HL-60 (cell line): Measurements from ENCODE around the gene ANO7.

Experiments
- DNase-seq, 2 experiments: peaks; one replicate each; pipeline ENCODE4 v3.0.0-alpha.2; 2010 to 2020; ENCODE audit warnings: low read depth in 1 of 2, low spot score in 1 of 2
- H3K27ac ChIP-seq: fragments of 250-450 bp; sonication (Bioruptor Pico); replicated peaks from 2 replicates; pipeline ENCODE4 v1.5.1; 2020; ENCODE audit warnings: mild to moderate bottlenecking, moderate library complexity
- H3K27me3 ChIP-seq: fragments of 250-450 bp; sonication (Bioruptor Pico); 2 replicates; pipeline ENCODE4 v1.5.1; 2021; ENCODE audit warnings: mild to moderate bottlenecking, moderate library complexity; ENCODE audit not compliant: insufficient read depth, poor library complexity, severe bottlenecking
- H3K4me3 ChIP-seq: replicated peaks from 2 replicates; pipeline ENCODE4 v1.5.1; 2011; ENCODE audit warnings: mild to moderate bottlenecking, control low read depth, low read length; ENCODE audit not compliant: insufficient read depth
- CTCF ChIP-seq: IDR thresholded peaks from one replicate; pipeline ENCODE4 v1.5.1; 2011; ENCODE audit warnings: low read length, control low read depth, inconsistent platforms; ENCODE audit not compliant: insufficient read depth
- GABPA ChIP-seq: IDR thresholded peaks from 2 replicates; pipeline ENCODE4 v1.6.1; 2012; ENCODE audit warnings: low read depth
- POLR2AphosphoS5 ChIP-seq: IDR thresholded peaks from 2 replicates; pipeline ENCODE4 v1.6.1; 2012; ENCODE audit warnings: low read depth
- REST ChIP-seq: IDR thresholded peaks from 2 replicates; pipeline ENCODE4 v1.6.1; 2012; ENCODE audit warnings: low read depth; ENCODE audit not compliant: insufficient replicate concordance
- SPI1 ChIP-seq: IDR thresholded peaks from 2 replicates; pipeline ENCODE4 v1.6.1; 2012; ENCODE audit warnings: low read depth, mild to moderate bottlenecking, borderline replicate concordance

The ANO7 gene

DNA sequence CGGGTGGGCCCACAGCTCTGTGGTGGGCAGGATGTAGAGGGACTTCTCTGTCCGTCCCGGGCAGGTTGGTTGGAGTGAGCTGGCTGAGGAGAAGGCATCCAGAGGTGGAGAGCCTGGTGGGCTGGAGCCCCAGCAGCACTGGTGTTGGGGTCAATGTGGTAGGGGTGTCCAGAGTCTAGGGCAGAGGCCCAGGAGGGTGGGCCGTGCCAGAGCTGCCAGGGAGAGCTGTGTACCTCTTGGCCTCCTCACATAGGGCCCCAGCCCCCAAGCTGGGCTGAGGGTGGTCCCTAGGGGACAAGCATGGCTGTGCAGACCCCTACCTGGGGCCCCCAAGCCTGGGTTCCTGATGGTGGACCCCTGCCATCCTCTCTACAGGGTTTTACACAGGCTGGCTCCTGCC, 16.0 kb downstream of the ANO7 start:
- no peak overlapping the region for H3K27ac ChIP-seq
- H3K27me3 ChIP-seq: no peaks in the 10 kb centered on the region
- no peak for TF ChIP-seq CTCF
- TF ChIP-seq SPI1: no peak
- no peak for TF ChIP-seq POLR2AphosphoS5
- TF ChIP-seq GABPA: no peak
- TF ChIP-seq REST: no peak
- no peak for DNase-seq
- no peak overlapping the region for H3K4me3 ChIP-seq

DNA sequence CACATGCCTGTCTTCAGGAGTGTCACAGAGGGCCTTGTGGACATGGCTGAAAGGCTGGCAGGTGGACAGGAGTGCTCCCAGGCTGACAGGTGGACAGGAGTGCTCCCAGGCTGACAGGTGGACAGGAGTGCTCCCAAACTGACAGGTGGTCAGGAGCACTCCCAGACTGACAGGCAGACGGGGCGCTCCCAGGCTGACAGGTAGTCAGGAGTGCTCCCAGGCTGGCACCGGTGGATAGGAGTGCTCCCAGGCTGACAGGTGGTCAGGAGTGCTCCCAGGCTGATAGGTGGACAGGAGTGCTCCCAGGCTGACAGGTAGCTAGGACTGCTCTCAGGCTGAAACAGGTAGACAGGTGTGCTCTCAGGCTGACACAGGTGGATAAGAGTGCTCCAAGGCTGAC, 16.6 kb downstream of the ANO7 start:
- Histone ChIP-seq H3K4me3 (no peak overlapping the region), H3K27me3 (no peaks in the 10 kb centered on the region), H3K27ac (no peak overlapping the region)
- TF ChIP-seq POLR2AphosphoS5 (no peak), GABPA (no peak), REST (no peak), CTCF (no peak), SPI1 (no peak)
- no peak for DNase-seq

DNA sequence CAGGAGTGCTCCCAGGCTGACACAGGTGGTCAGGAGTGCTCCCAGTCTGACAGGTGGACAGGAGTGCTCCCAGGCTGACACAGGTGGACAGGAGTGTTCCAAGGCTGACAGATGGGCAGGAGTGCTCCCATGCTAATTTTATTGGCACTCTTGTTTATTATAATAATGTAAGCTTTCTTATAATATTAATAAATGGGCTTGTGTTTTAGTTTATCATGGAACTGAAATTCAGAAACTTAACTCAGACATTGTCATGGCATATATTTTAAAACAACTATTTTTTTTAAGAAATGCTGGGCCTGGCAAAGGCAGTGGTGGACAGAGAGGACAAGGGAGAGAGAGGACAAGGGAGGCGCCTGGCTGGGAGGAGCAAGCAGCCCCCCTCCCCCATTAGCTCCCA, 18.7 kb downstream of the ANO7 start:
- no peak for DNase-seq
- H3K27me3 ChIP-seq: no peaks in the 10 kb centered on the region
- TF ChIP-seq SPI1: no peak
- no peak overlapping the region for H3K27ac ChIP-seq
- H3K4me3 ChIP-seq: no peak overlapping the region

DNA sequence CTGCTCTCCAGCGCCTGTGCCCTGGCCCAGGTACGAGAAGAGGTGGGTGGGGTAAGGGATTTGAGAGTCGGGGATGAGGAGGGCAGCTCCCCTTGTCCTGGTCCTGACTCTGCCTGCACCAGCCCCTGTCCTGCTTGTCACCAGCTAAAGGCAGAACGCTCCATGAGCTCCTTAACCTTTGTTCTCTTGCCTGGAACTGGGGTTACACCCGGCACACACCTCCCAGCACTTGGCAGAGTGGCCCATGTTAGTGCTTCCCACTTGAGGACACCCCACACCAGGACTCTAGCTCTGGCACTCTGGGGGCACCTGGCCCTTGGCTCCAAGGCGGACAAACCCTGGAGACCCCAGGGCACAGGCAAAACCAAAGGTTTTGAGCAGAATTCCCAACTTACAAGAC, 19.2 kb downstream of the ANO7 start:
- Histone ChIP-seq H3K27ac (no peak overlapping the region), H3K4me3 (no peak overlapping the region), H3K27me3 (no peaks in the 10 kb centered on the region)
- DNase-seq: no peak
- no peak for TF ChIP-seq SPI1
- TF ChIP-seq REST: no peak
- no peak for TF ChIP-seq CTCF
